ENCODE data around the gene KLF2.

GRCh38 chr19:16340092-16340491, 15.5 kb downstream of the KLF2 start:
- TF ChIP-seq CTCF (IDR thresholded peaks at IDR 0.05) (no peak), POLR2A (IDR thresholded peaks at IDR 0.05) (no peak)
